Ectodermal cell (in vitro differentiated cells): ENCODE results near the gene MASP1.

Source experiments
- H3K27ac ChIP-seq: 2 replicates; pipeline ENCODE4 v1.7.0; 2013; ENCODE audit warnings: mild to moderate bottlenecking, low read depth, low read length; ENCODE audit not compliant: insufficient read depth, poor library complexity, severe bottlenecking
- H3K27me3 ChIP-seq: 2 replicates; pipeline ENCODE4 v1.7.0; 2013; ENCODE audit warnings: mild to moderate bottlenecking, low read length; ENCODE audit not compliant: insufficient read depth, control insufficient read depth, poor library complexity, severe bottlenecking
- H3K36me3 ChIP-seq: one replicate; pipeline ENCODE4 v1.7.0; 2013; ENCODE audit warnings: low read length; ENCODE audit not compliant: control insufficient read depth, insufficient read depth
- H3K4me1 ChIP-seq: one replicate; pipeline ENCODE4 v1.7.0; 2013; ENCODE audit warnings: low read length; ENCODE audit not compliant: control insufficient read depth, insufficient read depth
- H3K4me3 ChIP-seq: 2 replicates; pipeline ENCODE4 v1.7.0; 2013; ENCODE audit warnings: low read depth, low read length, control low read depth; ENCODE audit not compliant: insufficient read depth
- H3K9me3 ChIP-seq: 2 replicates; pipeline ENCODE4 v1.7.0; 2013; ENCODE audit warnings: mild to moderate bottlenecking, low read length, moderate library complexity; ENCODE audit not compliant: control insufficient read depth
- WGBS, 2 experiments: methylation state at CpG; one replicate each; pipeline ENCODE4 v1.1.7; 2013; ENCODE audit warnings: missing lambda C conversion rate in 2 of 2; 5-methylcytosine and 5-hydroxymethylcytosine counted together

Gene MASP1

GRCh38 chr3:187266691-187267090 is 24.8 kb downstream of the MASP1 start:
- Histone ChIP-seq H3K27me3 (no peaks in the 10 kb centered on the region), H3K9me3 (no peaks in the 10 kb centered on the region), H3K36me3 (no peaks in the 10 kb centered on the region), H3K4me1 (no peaks in the 10 kb centered on the region), H3K27ac (no peak overlapping the region), H3K4me3 (no peak overlapping the region)
- WGBS, 2 experiments = 91 to 100% methylated on average over 1 of the region's 1 CpG

- 87 to 94% methylated on average over 2 of the region's 2 CpGs for WGBS, 2 experiments
- Histone ChIP-seq H3K4me3 (no peak overlapping the region), H3K36me3 (no peaks in the 10 kb centered on the region), H3K27ac (no peak overlapping the region), H3K27me3 (no peaks in the 10 kb centered on the region), H3K9me3 (no peaks in the 10 kb centered on the region), H3K4me1 (no peaks in the 10 kb centered on the region)
Measured at GRCh38 chr3:187265461-187265955, 26.0 kb downstream of the MASP1 start.

GRCh38 chr3:187264911-187265310 is 26.6 kb downstream of the MASP1 start:
- H3K4me1 ChIP-seq = no peaks in the 10 kb centered on the region
- 93 to 98% methylated on average over 3 of the region's 3 CpGs for WGBS, 2 experiments
- H3K9me3 ChIP-seq = no peaks in the 10 kb centered on the region
- H3K36me3 ChIP-seq = no peaks in the 10 kb centered on the region
- no peak overlapping the region for H3K27ac ChIP-seq
- H3K27me3 ChIP-seq = no peaks in the 10 kb centered on the region
- no peak overlapping the region for H3K4me3 ChIP-seq

- no peak overlapping the region for H3K27ac ChIP-seq
Measured at GRCh38 chr3:187264021-187264420, 27.5 kb downstream of the MASP1 start.

GRCh38 chr3:187263270-187263669 is 28.3 kb downstream of the MASP1 start:
- no peaks in the 10 kb centered on the region for H3K9me3 ChIP-seq
- H3K4me3 ChIP-seq = no peak overlapping the region
- H3K4me1 ChIP-seq = no peaks in the 10 kb centered on the region
- no peaks in the 10 kb centered on the region for H3K36me3 ChIP-seq
- H3K27ac ChIP-seq = no peak overlapping the region
- H3K27me3 ChIP-seq = no peaks in the 10 kb centered on the region

More at GRCh38 chr3:187264021-187264420, 27.5 kb downstream of the MASP1 start:
- 75 to 93% methylated on average over 4 of the region's 4 CpGs for WGBS, 2 experiments
- H3K4me3 ChIP-seq = no peak overlapping the region
- no peaks in the 10 kb centered on the region for H3K4me1 ChIP-seq
- no peaks in the 10 kb centered on the region for H3K9me3 ChIP-seq
- no peaks in the 10 kb centered on the region for H3K36me3 ChIP-seq
- H3K27me3 ChIP-seq = no peaks in the 10 kb centered on the region

- Histone ChIP-seq H3K4me1 (no peaks in the 10 kb centered on the region), H3K27me3 (no peaks in the 10 kb centered on the region), H3K9me3 (no peaks in the 10 kb centered on the region), H3K36me3 (no peaks in the 10 kb centered on the region), H3K27ac (no peak overlapping the region), H3K4me3 (no peak overlapping the region)
- WGBS, 2 experiments = 92 to 97% methylated on average over 6 of the region's 6 CpGs
Measured at GRCh38 chr3:187262360-187262759, 29.2 kb downstream of the MASP1 start.

GRCh38 chr3:187261541-187261969 is 30.0 kb downstream of the MASP1 start:
- Histone ChIP-seq H3K27me3 (no peaks in the 10 kb centered on the region), H3K9me3 (no peaks in the 10 kb centered on the region), H3K27ac (no peak overlapping the region), H3K4me1 (no peaks in the 10 kb centered on the region), H3K36me3 (no peaks in the 10 kb centered on the region), H3K4me3 (no peak overlapping the region)
- WGBS, 2 experiments = 80 to 100% methylated on average over 1 to 3 of the region's 3 CpGs

- Histone ChIP-seq H3K36me3 (no peaks in the 10 kb centered on the region), H3K27ac (no peak overlapping the region), H3K4me3 (no peak overlapping the region), H3K9me3 (no peaks in the 10 kb centered on the region), H3K4me1 (no peaks in the 10 kb centered on the region), H3K27me3 (no peaks in the 10 kb centered on the region)
- 50 to 60% methylated on average over 1 to 2 of the region's 2 CpGs for WGBS, 2 experiments
Measured at GRCh38 chr3:187259171-187259570, 32.4 kb downstream of the MASP1 start.

GRCh38 chr3:187257992-187258692 is 33.4 kb downstream of the MASP1 start:
- no peaks in the 10 kb centered on the region for H3K4me1 ChIP-seq
- H3K27me3 ChIP-seq = no peaks in the 10 kb centered on the region
- H3K36me3 ChIP-seq = no peaks in the 10 kb centered on the region
- H3K4me3 ChIP-seq = no peak overlapping the region
- no peak overlapping the region for H3K27ac ChIP-seq
- 88 to 91% methylated on average over 5 of the region's 5 CpGs for WGBS, 2 experiments
- no peaks in the 10 kb centered on the region for H3K9me3 ChIP-seq

GRCh38 chr3:187257471-187257870 is 34.1 kb downstream of the MASP1 start:
- WGBS, 2 experiments = 98 to 99% methylated on average over 5 to 6 of the region's 6 CpGs
- H3K36me3 ChIP-seq = no peaks in the 10 kb centered on the region

More at GRCh38 chr3:187257471-187257870, 34.1 kb downstream of the MASP1 start:
- Histone ChIP-seq H3K27ac (no peak overlapping the region), H3K27me3 (no peaks in the 10 kb centered on the region), H3K9me3 (no peaks in the 10 kb centered on the region), H3K4me3 (no peak overlapping the region), H3K4me1 (no peaks in the 10 kb centered on the region)
